Thyroid gland (tissue), 4 donors: Measurements from ENCODE around the gene ARMC10. TPM values are rescaled to one million over a fixed set of nuclear protein-coding genes. Genes with fewer than 3 reads are reported as not detected.
A peak's percentile ranks its signal among the peaks of the same experiment; 100 is the strongest.
"Not testable (repeated sequence)": the region's sequence is repeated elsewhere in the genome, so short reads cannot be mapped to it uniquely, and the experiment has no call there.

ENCODE experiments used
- DNase-seq, 2 donors: peaks; one replicate each; pipeline ENCODE4 v3.0.0-alpha.2; 2019
- H3K27ac ChIP-seq, 3 donors: fragments of 200-600 bp; sonication (generic); 1 replicate in 2 of 3; 2 replicates in 1 of 3; pipeline ENCODE4 v1.5.1; 2016 to 2019; ENCODE audit warnings: mild to moderate bottlenecking in 1 of 3, moderate library complexity in 1 of 3
- H3K27me3 ChIP-seq: fragments of 200-600 bp; sonication (generic); one replicate; pipeline ENCODE4 v1.5.1; 2019
- H3K36me3 ChIP-seq, 2 donors: fragments of 200-600 bp; sonication (generic); one replicate each; pipeline ENCODE4 v1.5.1; 2016 to 2019
- H3K4me1 ChIP-seq, 2 donors: fragments of 200-600 bp; sonication (generic); one replicate each; pipeline ENCODE4 v1.5.1; 2017 to 2019
- H3K4me3 ChIP-seq, 3 donors: fragments of 200-600 bp; sonication (generic); replicated peaks in 1 of 3; 1 replicate in 2 of 3; 2 replicates in 1 of 3; pipeline ENCODE4 v1.5.1; 2016; ENCODE audit warnings: mild to moderate bottlenecking in 1 of 3
- H3K9me3 ChIP-seq: fragments of 200-600 bp; sonication (generic); one replicate; pipeline ENCODE4 v1.5.1; 2017
- CTCF ChIP-seq, 6 experiments: fragments of 200-600 bp in 3 of 6; fragments of 450-650 bp in 3 of 6; sonication (generic) in 3 of 6; IDR thresholded peaks; one replicate each; pipeline ENCODE4 v1.5.1; 2016 to 2019; ENCODE audit warnings: antibody characterized with exemption in 6 of 6, mild to moderate bottlenecking in 2 of 6, inconsistent platforms in 1 of 6, moderate library complexity in 1 of 6
- POLR2A ChIP-seq, 2 donors: fragments of 450-650 bp; IDR thresholded peaks; one replicate each; pipeline ENCODE4 v1.6.1; 2017; ENCODE audit warnings: antibody characterized with exemption in 2 of 2, mild to moderate bottlenecking in 2 of 2, moderate library complexity in 1 of 2
- WGBS, 2 donors: methylation state at CpG; one replicate each; pipeline ENCODE4 v1.1.5; 2017; 5-methylcytosine and 5-hydroxymethylcytosine counted together
- intact Hi-C: fragments of 100-400 bp; cut with DNase I; formaldehyde crosslinking; loops from one replicate; pipeline ENCODE4 v1.15.1; 2023
- total RNA-seq, 4 donors: library from RNA; depleted of rRNA; stranded (reverse); fragments of >200 nt; gene quantifications; one replicate each; pipeline ENCODE4 v1.2.3, GENCODE V29; 2016

ARMC10 gene
- total RNA-seq, 4 donors from 2014 or later: 44.1 to 72.4 (median 57.8) TPM

DNA sequence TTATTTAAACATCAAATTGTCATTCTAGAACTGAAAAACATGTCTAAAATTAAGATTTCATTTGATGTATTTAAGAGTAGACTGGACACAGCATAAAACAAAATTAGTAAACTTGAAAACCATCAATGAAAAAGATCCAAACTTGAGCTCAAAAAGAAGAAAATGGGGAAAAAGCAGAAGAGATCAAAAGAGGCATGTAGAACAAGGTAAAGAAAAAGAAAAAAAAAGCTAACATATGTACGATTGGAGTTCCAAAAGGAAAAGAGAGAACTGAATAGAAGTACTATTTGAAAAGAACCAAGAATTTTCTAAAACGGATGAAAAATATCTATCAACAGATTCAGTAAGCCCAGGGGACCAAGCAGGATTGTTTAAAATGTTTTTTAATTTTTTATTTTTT, 3.9 kb upstream of the ARMC10 start:
- intact Hi-C loops: no loop called here
- WGBS, 2 donors: 90 to 92% methylated on average over 2 of the region's 2 CpGs
- TF ChIP-seq CTCF (IDR thresholded peaks at IDR 0.05) (no peak), POLR2A (IDR thresholded peaks at IDR 0.05) (no peak)
- Histone ChIP-seq H3K4me1 (peaks cover 6 to 7% of the 10 kb centered on the region in 2 donors), H3K36me3 (no peaks in the 10 kb centered on the region), H3K9me3 (no peaks in the 10 kb centered on the region), H3K4me3 (no peak overlapping the region), H3K27me3 (no peaks in the 10 kb centered on the region), H3K27ac (no peak overlapping the region)
- no peak for DNase-seq

DNA sequence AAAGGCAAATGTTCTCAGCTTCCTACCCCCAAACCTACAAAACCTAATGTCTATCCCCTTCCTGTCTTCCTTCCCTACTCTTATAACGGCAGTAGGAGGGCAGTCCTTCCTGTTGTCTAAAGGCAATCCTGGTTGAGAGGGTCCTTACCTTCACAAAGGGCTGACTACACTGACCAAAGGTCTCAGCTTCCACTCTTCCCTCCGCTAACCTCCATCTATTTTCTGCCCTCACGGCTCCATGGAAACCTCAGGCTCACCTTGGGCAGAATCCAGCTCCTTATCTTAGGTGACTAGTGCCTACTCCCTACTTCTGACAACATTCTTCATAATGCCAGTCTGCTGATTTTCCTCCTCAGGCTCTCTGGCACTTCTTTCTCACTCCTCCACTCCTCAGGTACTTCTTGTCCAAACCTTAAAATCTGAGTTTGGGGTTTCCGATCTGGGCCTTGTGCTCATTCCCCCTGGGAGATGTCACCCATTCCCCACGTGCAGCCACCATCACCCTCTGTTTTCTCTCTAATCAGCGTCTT, 886 bp upstream of the ARMC10 start:
- WGBS, 2 donors: 8 to 12% methylated on average over 6 of the region's 6 CpGs
- TF ChIP-seq POLR2A (IDR thresholded peaks at IDR 0.05) (no peak), CTCF (IDR thresholded peaks at IDR 0.05) (no peak)
- no peaks in the 10 kb centered on the region for H3K9me3 ChIP-seq
- H3K36me3 ChIP-seq: no peaks in the 10 kb centered on the region
- intact Hi-C loops: no loop called here
- H3K27me3 ChIP-seq: no peaks in the 10 kb centered on the region
- peaks cover 6 to 17% of the 10 kb centered on the region in 2 donors for H3K4me1 ChIP-seq
- H3K4me3 ChIP-seq: peak overlapping the region; percentile 51 to 99 (median 95)
- H3K27ac ChIP-seq: peak overlapping the region; percentile 81 to 94 (median 93)
- DNase-seq: peak in 1 of 2 donors; percentile 8

DNA sequence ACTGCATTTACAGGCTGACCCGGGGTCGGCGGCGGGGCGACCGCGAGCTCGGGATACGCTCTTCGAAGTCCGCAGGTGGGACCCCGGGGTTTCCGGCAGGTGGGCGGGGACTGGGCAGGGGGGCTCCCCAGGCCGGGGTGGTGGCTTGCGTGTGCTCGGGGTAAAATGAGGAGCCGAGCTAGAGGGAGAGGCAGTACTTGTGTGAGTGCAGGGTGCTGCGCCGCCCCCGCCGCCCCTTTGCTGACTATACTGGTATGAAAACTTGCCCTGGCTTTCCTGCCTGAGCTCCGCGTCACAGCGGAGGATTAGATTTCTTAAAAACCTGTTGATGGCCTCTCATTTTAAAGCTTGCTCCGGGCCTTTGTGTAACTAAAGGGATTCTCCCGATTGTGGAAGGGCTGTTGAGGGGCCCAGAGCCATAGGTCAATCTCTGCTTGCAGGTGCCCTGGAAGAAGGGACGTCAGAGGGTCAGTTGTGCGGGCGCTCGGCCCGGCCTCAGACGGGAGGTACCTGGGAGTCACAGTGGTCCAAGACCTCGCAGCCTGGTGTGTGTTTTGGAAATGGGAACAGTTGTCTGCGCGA, 488 bp downstream of the ARMC10 start:
- peaks cover 6 to 17% of the 10 kb centered on the region in 2 donors for H3K4me1 ChIP-seq
- TF ChIP-seq CTCF (IDR thresholded peaks at IDR 0.05) (no peak), POLR2A (IDR thresholded peaks at IDR 0.05) (no peak)
- H3K27me3 ChIP-seq: no peaks in the 10 kb centered on the region
- H3K4me3 ChIP-seq: peak overlapping the region; percentile 51 to 99 (median 95)
- peak overlapping the region; percentile 81 to 94 (median 93) for H3K27ac ChIP-seq
- no peaks in the 10 kb centered on the region for H3K9me3 ChIP-seq
- peak; percentile 63 to 79 for DNase-seq
- 1% methylated on average over 30 to 34 of the region's 36 CpGs for WGBS, 2 donors
- no peaks in the 10 kb centered on the region for H3K36me3 ChIP-seq
- intact Hi-C loops: no loop called here

DNA sequence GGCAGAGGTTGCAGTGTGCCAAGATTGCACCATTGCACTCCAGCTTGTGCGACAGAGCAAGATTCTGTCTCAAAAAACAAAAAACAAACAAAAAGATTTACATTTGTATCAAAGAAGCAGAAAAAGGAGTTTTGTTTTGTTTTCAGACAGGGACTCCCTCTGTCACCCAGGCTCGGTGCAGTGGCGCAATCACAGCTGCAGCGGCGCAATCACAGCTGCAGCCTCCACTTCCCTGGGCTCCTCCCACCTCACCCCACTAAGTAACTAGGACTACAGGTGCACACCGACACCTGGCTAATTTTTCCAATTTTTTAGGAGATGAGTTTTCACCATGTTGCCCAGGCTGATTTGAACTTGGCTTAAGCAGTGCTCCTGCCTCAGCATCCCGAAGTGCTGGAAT, 1.8 kb downstream of the ARMC10 start:
- Histone ChIP-seq H3K27me3 (no peaks in the 10 kb centered on the region), H3K4me3 (no peak overlapping the region), H3K9me3 (no peaks in the 10 kb centered on the region), H3K27ac (no peak overlapping the region), H3K36me3 (no peaks in the 10 kb centered on the region), H3K4me1 (peaks cover 6 to 17% of the 10 kb centered on the region in 2 donors)
- no peak for DNase-seq
- intact Hi-C loops: no loop called here
- WGBS, 2 donors: 97 to 98% methylated on average over 7 of the region's 7 CpGs
- TF ChIP-seq CTCF (IDR thresholded peaks at IDR 0.05) (no peak), POLR2A (IDR thresholded peaks at IDR 0.05) (no peak)

DNA sequence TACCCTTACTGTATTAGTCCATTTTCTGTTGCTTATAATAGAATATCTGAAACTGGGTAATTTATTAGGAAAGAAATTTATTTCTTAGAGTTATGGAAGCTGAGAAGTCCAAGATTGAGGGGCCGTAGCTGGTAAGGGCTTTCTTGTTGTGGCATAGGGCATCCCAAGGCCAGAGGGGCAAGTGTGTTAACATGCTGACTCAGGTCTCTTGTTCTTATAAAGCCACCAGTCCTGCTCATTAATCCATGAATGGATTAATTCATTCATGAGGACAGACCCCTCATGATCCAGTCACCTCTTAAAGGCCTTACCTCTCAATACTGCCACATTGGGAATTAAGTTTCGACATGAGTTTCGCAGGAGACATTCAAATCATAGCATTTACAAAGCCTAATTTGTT, 2.4 kb downstream of the ARMC10 start:
- intact Hi-C loops: no loop called here
- 99% methylated on average over 3 of the region's 3 CpGs for WGBS, 2 donors
- DNase-seq: no peak
- H3K9me3 ChIP-seq: no peaks in the 10 kb centered on the region
- no peak overlapping the region for H3K4me3 ChIP-seq
- H3K27me3 ChIP-seq: no peaks in the 10 kb centered on the region
- H3K36me3 ChIP-seq: no peaks in the 10 kb centered on the region
- H3K27ac ChIP-seq: no peak overlapping the region
- TF ChIP-seq POLR2A (IDR thresholded peaks at IDR 0.05): no peak
- no peak for TF ChIP-seq CTCF (IDR thresholded peaks at IDR 0.05)
- peaks cover 6 to 17% of the 10 kb centered on the region in 2 donors for H3K4me1 ChIP-seq

DNA sequence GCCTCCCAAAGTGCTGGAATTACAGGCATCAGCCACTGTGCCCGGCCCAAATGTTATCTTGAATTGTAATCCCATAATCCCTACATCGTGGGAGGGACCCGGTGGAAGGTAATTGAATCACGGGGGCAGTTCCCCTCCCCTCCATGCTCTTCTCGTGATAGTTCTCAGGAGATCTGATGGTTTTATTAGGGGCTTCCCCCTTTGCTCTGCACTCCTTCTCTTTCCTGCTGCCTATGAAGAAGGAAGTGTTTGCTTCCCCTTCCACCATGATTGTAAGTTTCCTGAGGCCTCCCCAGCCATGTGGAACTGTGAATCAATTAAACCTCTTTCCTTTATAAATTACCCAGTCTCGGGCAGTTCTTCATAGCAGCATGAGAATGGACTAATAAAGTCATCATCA, 3.3 kb downstream of the ARMC10 start:
- intact Hi-C loops: not testable (repeated sequence)

More for the DNA sequence above, 3.3 kb downstream of the ARMC10 start:
- not testable (repeated sequence) for H3K4me3 ChIP-seq, H3K27ac ChIP-seq, H3K27me3 ChIP-seq, H3K9me3 ChIP-seq, H3K36me3 ChIP-seq, DNase-seq
- peaks cover 6 to 17% of the 10 kb centered on the region in 2 donors for H3K4me1 ChIP-seq
- 79 to 82% methylated on average over 6 of the region's 6 CpGs for WGBS, 2 donors
